ENCODE results near the gene MDM2. TPM values are rescaled to one million over a fixed set of nuclear protein-coding genes. Genes with fewer than 3 reads are reported as not detected.

The MDM2 gene
- total RNA-seq, 1 experiment from 2014 or later: 159 TPM

GRCh38 chr12:68788554-68789143, 19.3 kb upstream of the MDM2 start:
- Histone ChIP-seq H4K8ac (replicated peaks; ENCODE audit: insufficient read length, low read depth, low read length) (no peak overlapping the region), H4K91ac (ENCODE audit: insufficient read length, low read depth, low read length) (no peak overlapping the region), H2BK120ac (ENCODE audit: low read depth, low read length, poor library complexity, severe bottlenecking) (no peak overlapping the region), H3K27me3 (ENCODE audit: insufficient read depth, low read length) (no peaks in the 10 kb centered on the region), H3K4me1 (ENCODE audit: insufficient read depth, low read length) (no peaks in the 10 kb centered on the region), H2AK5ac (ENCODE audit: insufficient read length, low read length) (no peak overlapping the region), H3K79me2 (ENCODE audit: insufficient read depth, low read length) (no peaks in the 10 kb centered on the region), H3K18ac (ENCODE audit: insufficient read length, low read depth, low read length) (no peak overlapping the region), H4K5ac (ENCODE audit: insufficient read length, low read depth, low read length) (no peak overlapping the region), H3T11ph (ENCODE audit: low read length) (no peak overlapping the region), H3K9me3 (ENCODE audit: control insufficient read depth, low read depth, low read length) (no peaks in the 10 kb centered on the region), H3K9ac (ENCODE audit: extremely low read depth, insufficient read length, low read length) (no peak overlapping the region), H3K23ac (ENCODE audit: insufficient read length, low read depth, low read length) (no peak overlapping the region), H3K23me2 (ENCODE audit: insufficient read length, low read depth, low read length, poor library complexity, severe bottlenecking) (no peaks in the 10 kb centered on the region), H3K27ac (ENCODE audit: insufficient read length, low read depth, low read length) (no peak overlapping the region), H2AFZ (ENCODE audit: low read length) (no peak overlapping the region), H2BK20ac (ENCODE audit: low read depth, low read length, poor library complexity, severe bottlenecking) (no peak overlapping the region), H4K20me1 (ENCODE audit: control insufficient read depth, insufficient read depth, insufficient read length) (no peaks in the 10 kb centered on the region), H3K4me2 (ENCODE audit: insufficient read depth, insufficient read length, low read length) (no peak overlapping the region), H2BK15ac (ENCODE audit: low read depth, low read length) (no peak overlapping the region), H2BK5ac (ENCODE audit: insufficient read length, low read length) (no peak overlapping the region), H3K4ac (ENCODE audit: low read depth, low read length) (no peak overlapping the region), H3K79me1 (ENCODE audit: insufficient read depth, low read depth, low read length, poor library complexity, severe bottlenecking) (no peaks in the 10 kb centered on the region), H3K14ac (ENCODE audit: insufficient read depth, low read length) (no peak overlapping the region), H2BK12ac (ENCODE audit: insufficient read length, low read depth, low read length) (no peak overlapping the region), H3K56ac (ENCODE audit: insufficient read length, low read depth, low read length) (no peak overlapping the region)
- Mint-ChIP-seq H3K27me3 (ENCODE audit: low read depth) (no peaks in the 10 kb centered on the region; the same call in 1 of the 2 replicates), H3K4me3 (no peak overlapping the region), H3K27ac (no peak overlapping the region), H3K36me3 (ENCODE audit: insufficient read depth in 1 of 3, low read depth in 3 of 3) (no peaks in the 10 kb centered on the region), H3K9me3 (no peaks in the 10 kb centered on the region), H3K4me1 (peaks cover 9% of the 10 kb centered on the region in 2 experiments)
- WGBS (ENCODE audit: extremely low coverage, insufficient read length, low lambda C conversion rate): no CpG with 5 or more reads among the region's 3 CpGs
- TF ChIP-seq CTCF (conservative IDR thresholded peaks at IDR 0.05): no peak
- no peak for DNase-seq
